B cell (primary cell): ENCODE measurements around the gene USB1. TPM values are rescaled to one million over a fixed set of nuclear protein-coding genes. Genes with fewer than 3 reads are reported as not detected.

Experiments
- ATAC-seq: fragments of 200-7000 bp; cut with Tn5 transposase; one replicate; pipeline ENCODE4 v1.10.0; 2021; ENCODE audit warnings: low read depth, mild to moderate bottlenecking, moderate number of reproducible peaks, moderate library complexity
- CTCF ChIA-PET: fragments of 350-600 bp; sonication (Branson Sonifier 250); formaldehyde crosslinking; loops from one replicate; lab custom pipeline; 2021; ENCODE audit warnings: antibody characterized with exemption, inconsistent platforms; lab: Charles Lee
- POLR2A ChIA-PET: fragments of 350-600 bp; sonication (Branson Sonifier 250); formaldehyde crosslinking; loops from one replicate; lab custom pipeline; 2021; ENCODE audit warnings: antibody characterized with exemption; lab: Charles Lee
- DNase-seq: peaks from one replicate; pipeline ENCODE4 v3.0.0; 2013
- H2AFZ ChIP-seq: 2 replicates; pipeline ENCODE4 v1.6.1; 2012; ENCODE audit warnings: mild to moderate bottlenecking, low read depth, low read length; ENCODE audit not compliant: insufficient read depth, poor library complexity, severe bottlenecking
- H3K27ac ChIP-seq, 2 donors: 1 replicate in 1 of 2; 2 replicates in 1 of 2; pipeline ENCODE4 v1.5.1; 2012 to 2013; ENCODE audit warnings: low read length in 2 of 2, mild to moderate bottlenecking in 2 of 2, moderate library complexity in 1 of 2
- H3K27me3 ChIP-seq, 4 experiments: fragments of 200-600 bp in 1 of 4; sonication (generic) in 1 of 4; replicated peaks in 1 of 4; 1 replicate in 2 of 4; 2 replicates in 2 of 4; pipeline versions ENCODE4 v1.6.1 to v1.7.0; 2013 to 2016; ENCODE audit warnings: low read length in 3 of 4, mild to moderate bottlenecking in 2 of 4, mixed read lengths in 1 of 4, moderate library complexity in 1 of 4; ENCODE audit not compliant: insufficient read depth in 4 of 4, control insufficient read depth in 3 of 4; ENCODE audit errors: control extremely low read depth in 1 of 4
- H3K36me3 ChIP-seq, 2 experiments: replicated peaks in 1 of 2; 1 replicate in 1 of 2; 2 replicates in 1 of 2; pipeline versions ENCODE4 v1.6.1 to v1.7.1; 2013; ENCODE audit warnings: low read length in 1 of 2; ENCODE audit not compliant: insufficient read depth in 2 of 2, control insufficient read depth in 1 of 2; ENCODE audit errors: control extremely low read depth in 1 of 2, extremely low read depth in 1 of 2
- H3K4me1 ChIP-seq, 2 donors: fragments of 200-600 bp in 1 of 2; sonication (generic) in 1 of 2; 1 replicate in 1 of 2; 2 replicates in 1 of 2; pipeline versions ENCODE4 v1.5.1 to v1.6.1; 2013 to 2017; ENCODE audit warnings: low read length in 2 of 2; ENCODE audit not compliant: control insufficient read depth in 2 of 2, insufficient read depth in 2 of 2
- H3K4me2 ChIP-seq: replicated peaks from 2 replicates; pipeline ENCODE3; 2012; ENCODE audit warnings: mild to moderate bottlenecking, low read depth, low read length; ENCODE audit not compliant: poor library complexity, severe bottlenecking
- H3K4me3 ChIP-seq, 5 experiments: fragments of 200-600 bp in 1 of 5; sonication (generic) in 1 of 5; 1 replicate in 3 of 5; 2 replicates in 2 of 5; pipeline versions ENCODE4 v1.5.1 to v1.7.0; 2011 to 2016; ENCODE audit warnings: low read length in 4 of 5, mild to moderate bottlenecking in 4 of 5, low read depth in 2 of 5, control low read depth in 1 of 5, moderate library complexity in 1 of 5; ENCODE audit not compliant: insufficient read depth in 1 of 5; ENCODE audit errors: control extremely low read depth in 1 of 5, extremely low read depth in 1 of 5
- H3K79me2 ChIP-seq: fragments of 200-600 bp; sonication (generic); one replicate; pipeline ENCODE4 v1.6.0; 2016; ENCODE audit warnings: low read length; ENCODE audit not compliant: control insufficient read depth, insufficient read depth
- H3K9ac ChIP-seq: fragments of 200-600 bp; sonication (generic); 2 replicates; pipeline ENCODE4 v1.6.1; 2017; ENCODE audit warnings: mild to moderate bottlenecking, low read length, moderate library complexity
- H3K9me3 ChIP-seq, 3 donors: one replicate each; pipeline versions ENCODE4 v1.6.1 to v1.7.1; 2013; ENCODE audit warnings: low read length in 2 of 3; ENCODE audit not compliant: control insufficient read depth in 2 of 3, insufficient read depth in 1 of 3; ENCODE audit errors: control extremely low read depth in 1 of 3
- H4K20me1 ChIP-seq: 2 replicates; pipeline ENCODE4 v1.6.0; 2012; ENCODE audit warnings: mild to moderate bottlenecking, low read length; ENCODE audit not compliant: insufficient read depth, control insufficient read depth, poor library complexity, severe bottlenecking
- H3K27ac Mint-ChIP-seq: one replicate; pipeline ENCODE4 v1.8.0; 2021; ENCODE audit warnings: mixed read lengths
- H3K27me3 Mint-ChIP-seq: one replicate; pipeline ENCODE4 v1.8.0; 2021; ENCODE audit warnings: mixed read lengths
- H3K4me1 Mint-ChIP-seq: one replicate; pipeline ENCODE4 v1.8.0; 2021; ENCODE audit warnings: mixed read lengths
- H3K4me3 Mint-ChIP-seq: one replicate; pipeline ENCODE4 v1.8.0; 2021; ENCODE audit warnings: mixed read lengths
- H3K9me3 Mint-ChIP-seq: one replicate; pipeline ENCODE4 v1.8.0; 2022; ENCODE audit warnings: mixed read lengths; ENCODE audit not compliant: insufficient read depth
- EZH2 ChIP-seq: IDR thresholded peaks from 2 replicates; pipeline ENCODE4 v1.6.1; 2012; ENCODE audit warnings: borderline replicate concordance, low read depth, mild to moderate bottlenecking, moderate library complexity, low read length; ENCODE audit not compliant: insufficient read depth, poor library complexity, severe bottlenecking
- WGBS: methylation state at CpG from one replicate; pipeline ENCODE4 v1.1.5; 2013; ENCODE audit warnings: missing lambda C conversion rate; ENCODE audit not compliant: insufficient coverage; 5-methylcytosine and 5-hydroxymethylcytosine counted together
- intact Hi-C: fragments of 100-400 bp; cut with micrococcal nuclease; formaldehyde crosslinking; loops from one replicate; pipeline ENCODE4 v1.10.0; 2022
- polyA plus RNA-seq: library from polyadenylated mRNA; depleted of rRNA; stranded (reverse); fragments of >200 nt; gene quantifications from 2 replicates; pipeline ENCODE4 v1.2.3, GENCODE V29; 2012
- total RNA-seq, 2 donors: library from RNA; stranded (reverse); fragments of 120-200 nt in 1 of 2; gene quantifications; 1 replicate in 1 of 2; 2 replicates in 1 of 2; pipeline versions ENCODE4 v1.2.3 to v1.2.4, GENCODE V29; 2013 to 2022
- TF ChIP-seq, protein P1 (sequence below): fragments of 200-600 bp; IDR thresholded peaks from one replicate; pipeline ENCODE4 v1.8.0; 2022; ENCODE audit warnings: antibody characterized with exemption, mild to moderate bottlenecking

Gene USB1
- total and polyA plus RNA-seq, 2 donors (not counting 1 experiment from before 2014, with no cell fraction given) = 32.8 to 37.0 TPM

DNA sequence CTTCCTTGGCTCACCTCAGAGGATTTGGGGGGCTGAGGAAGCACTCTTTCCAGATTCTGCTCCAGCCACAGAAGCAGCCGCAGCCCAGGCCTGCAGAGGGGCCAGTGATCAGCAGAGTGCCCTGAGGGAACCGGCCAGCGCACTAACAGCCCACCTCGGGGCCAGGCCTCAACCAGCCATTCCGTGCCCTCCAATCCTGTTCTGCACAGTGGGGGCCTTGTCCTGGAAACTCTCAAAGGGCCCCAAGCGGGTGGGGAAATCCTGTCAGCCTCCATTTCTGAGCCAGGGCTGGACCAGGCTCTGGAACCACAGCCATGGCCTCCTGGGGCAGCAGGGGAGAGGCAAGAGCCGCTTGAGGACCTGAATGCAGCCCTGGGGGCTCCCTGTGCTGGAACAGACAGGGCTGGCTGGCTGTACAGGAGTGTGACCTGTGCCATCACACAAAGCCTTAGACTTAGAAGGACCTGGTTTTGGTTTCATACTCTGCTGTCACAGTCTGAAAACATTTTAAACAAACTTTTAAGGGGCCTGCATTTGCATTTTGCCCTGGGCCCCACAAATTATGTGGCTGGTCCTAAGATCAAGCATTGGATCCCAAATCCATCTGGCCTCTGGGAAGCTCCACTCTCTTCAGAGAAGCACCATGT, 40.3 kb upstream of the USB1 start:
- H3K4me3 Mint-ChIP-seq = no peak overlapping the region
- no peaks in the 10 kb centered on the region for H3K27me3 ChIP-seq
- TF ChIP-seq, protein P1, sequence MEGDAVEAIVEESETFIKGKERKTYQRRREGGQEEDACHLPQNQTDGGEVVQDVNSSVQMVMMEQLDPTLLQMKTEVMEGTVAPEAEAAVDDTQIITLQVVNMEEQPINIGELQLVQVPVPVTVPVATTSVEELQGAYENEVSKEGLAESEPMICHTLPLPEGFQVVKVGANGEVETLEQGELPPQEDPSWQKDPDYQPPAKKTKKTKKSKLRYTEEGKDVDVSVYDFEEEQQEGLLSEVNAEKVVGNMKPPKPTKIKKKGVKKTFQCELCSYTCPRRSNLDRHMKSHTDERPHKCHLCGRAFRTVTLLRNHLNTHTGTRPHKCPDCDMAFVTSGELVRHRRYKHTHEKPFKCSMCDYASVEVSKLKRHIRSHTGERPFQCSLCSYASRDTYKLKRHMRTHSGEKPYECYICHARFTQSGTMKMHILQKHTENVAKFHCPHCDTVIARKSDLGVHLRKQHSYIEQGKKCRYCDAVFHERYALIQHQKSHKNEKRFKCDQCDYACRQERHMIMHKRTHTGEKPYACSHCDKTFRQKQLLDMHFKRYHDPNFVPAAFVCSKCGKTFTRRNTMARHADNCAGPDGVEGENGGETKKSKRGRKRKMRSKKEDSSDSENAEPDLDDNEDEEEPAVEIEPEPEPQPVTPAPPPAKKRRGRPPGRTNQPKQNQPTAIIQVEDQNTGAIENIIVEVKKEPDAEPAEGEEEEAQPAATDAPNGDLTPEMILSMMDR = no peak
- no peak for TF ChIP-seq EZH2
- POLR2A ChIA-PET = no interaction called here
- intact Hi-C loops = no loop called here
- no peak overlapping the region for H3K4me2 ChIP-seq
- H3K4me1 ChIP-seq = no peaks in the 10 kb centered on the region
- peaks cover 0 to 11% (median 0%) of the 10 kb centered on the region in 3 donors for H3K9me3 ChIP-seq
- no peak overlapping the region for H2AFZ ChIP-seq
- H4K20me1 ChIP-seq = no peaks in the 10 kb centered on the region
- H3K9me3 Mint-ChIP-seq = no peaks in the 10 kb centered on the region
- no peak overlapping the region for H3K27ac Mint-ChIP-seq
- H3K36me3 ChIP-seq = no peaks in the 10 kb centered on the region
- H3K27me3 Mint-ChIP-seq = peaks cover 9% of the 10 kb centered on the region
- DNase-seq = no peak
- H3K9ac ChIP-seq = no peak overlapping the region
- no peaks in the 10 kb centered on the region for H3K4me1 Mint-ChIP-seq
- H3K4me3 ChIP-seq = no peak overlapping the region
- CTCF ChIA-PET = interaction anchor here (1.2 kb wide), 1 partner anchor 19 kb away, joined by 3 read pairs; no protein-coding TSS in a partner anchor
- H3K27ac ChIP-seq = no peak overlapping the region
- 88% methylated on average over 7 of the region's 7 CpGs for WGBS
- H3K79me2 ChIP-seq = no peaks in the 10 kb centered on the region
- ATAC-seq = no peak

DNA sequence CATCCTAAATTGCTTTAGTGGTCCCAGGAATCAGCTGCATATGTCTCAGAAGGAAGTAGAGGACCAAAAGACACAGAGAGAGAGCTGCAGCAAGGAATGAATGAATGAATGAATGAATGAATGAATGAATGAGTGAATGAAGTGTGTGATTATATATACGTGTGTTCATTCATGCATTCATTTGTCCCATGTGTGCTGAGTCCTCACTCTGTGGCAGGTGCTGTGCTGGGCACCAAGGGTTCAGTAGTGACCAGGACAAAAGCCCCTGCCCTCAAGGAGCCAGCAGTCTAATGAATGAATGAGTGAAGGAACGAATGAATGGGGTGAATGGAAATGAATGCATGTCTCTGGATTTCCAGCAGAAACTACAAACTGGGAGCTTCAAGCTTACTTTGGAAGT, 39.7 kb upstream of the USB1 start:
- Mint-ChIP-seq H3K27me3 (peaks cover 9% of the 10 kb centered on the region), H3K4me1 (no peaks in the 10 kb centered on the region), H3K4me3 (no peak overlapping the region), H3K9me3 (no peaks in the 10 kb centered on the region), H3K27ac (no peak overlapping the region)
- H3K9me3 ChIP-seq = peaks cover 0 to 11% (median 0%) of the 10 kb centered on the region in 3 donors
- ChIA-PET POLR2A (no interaction called here), CTCF (interaction anchor here (1.2 kb wide), 1 partner anchor 19 kb away, joined by 3 read pairs; no protein-coding TSS in a partner anchor)
- TF ChIP-seq EZH2 = no peak
- TF ChIP-seq, protein P1 = no peak
- no peak overlapping the region for H2AFZ ChIP-seq
- H3K9ac ChIP-seq = no peak overlapping the region
- no peaks in the 10 kb centered on the region for H3K36me3 ChIP-seq
- no peaks in the 10 kb centered on the region for H3K79me2 ChIP-seq
- no peak overlapping the region for H3K27ac ChIP-seq
- intact Hi-C loops = no loop called here
- H3K4me1 ChIP-seq = no peaks in the 10 kb centered on the region
- H3K4me2 ChIP-seq = no peak overlapping the region
- 74% methylated on average over 2 of the region's 2 CpGs for WGBS
- DNase-seq (no peak), ATAC-seq (no peak)
- H3K4me3 ChIP-seq = no peak overlapping the region
- no peaks in the 10 kb centered on the region for H4K20me1 ChIP-seq
- H3K27me3 ChIP-seq = no peaks in the 10 kb centered on the region
